ENCODE results near the gene NPIPA8.
"Not testable (repeated sequence)": the region's sequence is repeated elsewhere in the genome, so short reads cannot be mapped to it uniquely, and the experiment has no call there.

Gene NPIPA8

GRCh38 chr16:18270171-18270570 lies 66.4 kb downstream of the NPIPA8 start:
- not testable (repeated sequence) for H3K27ac ChIP-seq (ENCODE audit: low read length); H3K4me3 ChIP-seq (ENCODE audit: low read depth in 1 of 2, low read length in 2 of 2); H3K27me3 ChIP-seq (ENCODE audit: low read depth, low read length); H3K4me1 ChIP-seq (ENCODE audit: control insufficient read depth in 1 of 2, insufficient read depth in 2 of 2, low read length in 2 of 2); H3K9me3 ChIP-seq (ENCODE audit: control insufficient read depth in 1 of 2, low read length in 2 of 2); H3K36me3 ChIP-seq (ENCODE audit: control insufficient read depth in 1 of 2, insufficient read depth in 2 of 2, low read length in 2 of 2)
